Progenitor cell of endocrine pancreas (in vitro differentiated cells): ENCODE results near the gene CNTNAP2. TPM values are rescaled to one million over a fixed set of nuclear protein-coding genes. Genes with fewer than 3 reads are reported as not detected.

ENCODE experiments used
- DNase-seq: peaks from one replicate; pipeline ENCODE4 v3.0.0; 2021; ENCODE audit warnings: low spot score; ENCODE audit not compliant: unreplicated experiment
- H3K27ac Mint-ChIP-seq: 2 replicates; pipeline ENCODE4 v1.8.0; 2021; ENCODE audit warnings: mild to moderate bottlenecking, moderate library complexity, mixed read lengths
- H3K27me3 Mint-ChIP-seq: 2 replicates; pipeline ENCODE4 v1.8.0; 2021; ENCODE audit warnings: mixed read lengths
- H3K36me3 Mint-ChIP-seq: 2 replicates; pipeline ENCODE4 v1.8.0; 2022; ENCODE audit warnings: mixed read lengths; ENCODE audit not compliant: insufficient read depth
- H3K4me1 Mint-ChIP-seq: 2 replicates; pipeline ENCODE4 v1.8.0; 2021; ENCODE audit warnings: low read depth, mixed read lengths
- H3K4me3 Mint-ChIP-seq: 2 replicates; pipeline ENCODE4 v1.8.0; 2021; ENCODE audit warnings: low read depth, mild to moderate bottlenecking, moderate library complexity, mixed read lengths
- H3K9me3 Mint-ChIP-seq: 2 replicates; pipeline ENCODE4 v1.8.0; 2021; ENCODE audit warnings: low read depth, mixed read lengths
- total RNA-seq: library from RNA; stranded (reverse); gene quantifications from 2 replicates; pipeline ENCODE4 v1.2.1, GENCODE V29; 2021
- TF ChIP-seq, protein P1 (sequence below): fragments of 200-600 bp; sonication (generic); IDR thresholded peaks from one replicate; pipeline ENCODE4 v1.5.0; 2021; ENCODE audit warnings: antibody characterized with exemption, mild to moderate bottlenecking; ENCODE audit not compliant: unreplicated experiment

The CNTNAP2 gene
- total RNA-seq, 1 donor from 2014 or later, result 6.5 TPM

DNA sequence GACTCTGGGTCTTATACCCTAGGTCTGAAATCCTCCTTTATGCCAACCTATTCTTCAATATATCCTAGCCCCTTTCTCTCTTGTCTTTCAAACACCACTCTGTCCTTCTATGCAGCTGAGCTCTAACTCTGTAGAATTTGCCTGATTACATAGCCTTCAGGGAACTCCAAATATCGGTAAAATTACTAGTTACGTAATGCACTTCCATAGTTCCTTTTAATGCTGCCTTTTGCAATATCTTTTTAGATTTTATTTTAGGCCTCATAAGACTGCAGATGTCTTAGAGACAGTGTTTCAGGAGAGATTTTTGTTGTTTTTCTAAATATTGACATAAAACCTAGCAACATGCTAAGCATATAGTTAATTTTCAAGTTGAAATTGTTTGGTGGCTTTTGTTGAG is 924.8 kb downstream of the CNTNAP2 start:
- Mint-ChIP-seq H3K27ac (no peak overlapping the region), H3K9me3 (peaks cover 3% of the 10 kb centered on the region), H3K4me3 (no peak overlapping the region)

DNA sequence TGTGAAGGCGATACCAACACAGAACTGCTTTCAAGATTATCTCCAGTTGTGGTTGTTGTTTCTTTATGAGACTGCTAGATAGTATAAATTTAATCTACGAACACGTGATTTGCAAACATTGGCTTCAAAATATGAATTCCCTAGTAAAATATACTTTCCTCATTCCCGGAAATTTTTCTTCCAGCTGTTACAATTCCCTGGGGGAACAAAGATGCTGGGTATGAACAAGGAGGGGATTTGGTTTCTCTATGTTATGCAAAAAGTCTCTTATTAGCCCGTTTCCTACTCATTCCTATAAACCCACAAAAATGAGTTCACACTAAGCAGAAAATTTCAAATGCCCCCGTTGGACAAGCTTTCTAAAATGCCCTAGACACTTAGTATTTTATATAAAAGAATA is 928.3 kb downstream of the CNTNAP2 start:
- Mint-ChIP-seq H3K4me3 (no peak overlapping the region), H3K4me1 (no peaks in the 10 kb centered on the region), H3K27ac (no peak overlapping the region), H3K27me3 (no peaks in the 10 kb centered on the region), H3K9me3 (no peaks in the 10 kb centered on the region), H3K36me3 (no peaks in the 10 kb centered on the region)
- TF ChIP-seq, protein P1, sequence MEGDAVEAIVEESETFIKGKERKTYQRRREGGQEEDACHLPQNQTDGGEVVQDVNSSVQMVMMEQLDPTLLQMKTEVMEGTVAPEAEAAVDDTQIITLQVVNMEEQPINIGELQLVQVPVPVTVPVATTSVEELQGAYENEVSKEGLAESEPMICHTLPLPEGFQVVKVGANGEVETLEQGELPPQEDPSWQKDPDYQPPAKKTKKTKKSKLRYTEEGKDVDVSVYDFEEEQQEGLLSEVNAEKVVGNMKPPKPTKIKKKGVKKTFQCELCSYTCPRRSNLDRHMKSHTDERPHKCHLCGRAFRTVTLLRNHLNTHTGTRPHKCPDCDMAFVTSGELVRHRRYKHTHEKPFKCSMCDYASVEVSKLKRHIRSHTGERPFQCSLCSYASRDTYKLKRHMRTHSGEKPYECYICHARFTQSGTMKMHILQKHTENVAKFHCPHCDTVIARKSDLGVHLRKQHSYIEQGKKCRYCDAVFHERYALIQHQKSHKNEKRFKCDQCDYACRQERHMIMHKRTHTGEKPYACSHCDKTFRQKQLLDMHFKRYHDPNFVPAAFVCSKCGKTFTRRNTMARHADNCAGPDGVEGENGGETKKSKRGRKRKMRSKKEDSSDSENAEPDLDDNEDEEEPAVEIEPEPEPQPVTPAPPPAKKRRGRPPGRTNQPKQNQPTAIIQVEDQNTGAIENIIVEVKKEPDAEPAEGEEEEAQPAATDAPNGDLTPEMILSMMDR, result no peak
- DNase-seq, result no peak

More for the DNA sequence above, 924.8 kb downstream of the CNTNAP2 start:
- no peaks in the 10 kb centered on the region for H3K27me3 Mint-ChIP-seq
- no peak for DNase-seq
- H3K36me3 Mint-ChIP-seq, result no peaks in the 10 kb centered on the region
- no peaks in the 10 kb centered on the region for H3K4me1 Mint-ChIP-seq
- TF ChIP-seq, protein P1, result no peak

DNA sequence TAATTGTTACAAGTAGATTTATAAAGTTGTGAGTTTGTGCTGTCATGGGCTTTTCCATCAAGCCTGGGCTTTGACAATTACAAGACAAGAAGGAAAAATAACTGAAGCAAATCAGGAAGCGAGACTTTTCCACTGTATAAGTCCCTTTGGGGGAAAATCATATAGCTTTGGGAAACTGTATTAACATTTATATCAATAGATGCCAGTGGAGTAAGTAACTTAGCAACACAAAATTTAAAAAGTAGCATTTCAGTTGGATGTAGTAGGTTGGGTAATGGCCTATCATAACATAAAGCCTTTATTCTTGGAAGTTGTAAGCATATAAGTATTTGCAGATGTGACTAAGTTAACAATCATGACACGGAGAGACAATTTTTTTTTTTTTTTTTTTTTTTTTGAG is 931.1 kb downstream of the CNTNAP2 start:
- H3K27ac Mint-ChIP-seq, result no peak overlapping the region
- TF ChIP-seq, protein P1, result no peak
- DNase-seq, result no peak
- H3K36me3 Mint-ChIP-seq, result no peaks in the 10 kb centered on the region
- no peak overlapping the region for H3K4me3 Mint-ChIP-seq
- H3K4me1 Mint-ChIP-seq, result no peaks in the 10 kb centered on the region
- H3K9me3 Mint-ChIP-seq, result no peaks in the 10 kb centered on the region
- H3K27me3 Mint-ChIP-seq, result no peaks in the 10 kb centered on the region

DNA sequence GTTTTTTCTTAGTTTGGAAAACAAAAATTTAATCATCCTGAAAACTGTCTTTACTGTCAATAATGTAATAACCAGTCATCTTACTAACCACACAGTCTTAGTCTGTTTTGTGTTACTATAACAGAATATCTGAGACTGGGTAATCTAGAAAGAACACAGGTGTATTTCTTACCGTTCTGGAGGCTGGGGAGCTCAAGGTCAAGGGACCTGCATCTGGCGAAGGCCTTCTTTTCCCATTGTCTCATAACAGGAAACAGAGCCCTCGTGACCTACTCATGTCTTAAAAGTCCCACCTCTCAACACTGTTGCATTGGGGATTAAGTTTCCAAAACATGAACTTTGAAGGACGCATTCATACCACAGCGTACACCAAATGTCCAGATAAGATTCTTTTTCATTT is 932.3 kb downstream of the CNTNAP2 start:
- Mint-ChIP-seq H3K36me3 (no peaks in the 10 kb centered on the region), H3K4me1 (no peaks in the 10 kb centered on the region), H3K27me3 (no peaks in the 10 kb centered on the region), H3K27ac (no peak overlapping the region), H3K9me3 (no peaks in the 10 kb centered on the region), H3K4me3 (no peak overlapping the region)
- DNase-seq, result no peak
- TF ChIP-seq, protein P1, result no peak

DNA sequence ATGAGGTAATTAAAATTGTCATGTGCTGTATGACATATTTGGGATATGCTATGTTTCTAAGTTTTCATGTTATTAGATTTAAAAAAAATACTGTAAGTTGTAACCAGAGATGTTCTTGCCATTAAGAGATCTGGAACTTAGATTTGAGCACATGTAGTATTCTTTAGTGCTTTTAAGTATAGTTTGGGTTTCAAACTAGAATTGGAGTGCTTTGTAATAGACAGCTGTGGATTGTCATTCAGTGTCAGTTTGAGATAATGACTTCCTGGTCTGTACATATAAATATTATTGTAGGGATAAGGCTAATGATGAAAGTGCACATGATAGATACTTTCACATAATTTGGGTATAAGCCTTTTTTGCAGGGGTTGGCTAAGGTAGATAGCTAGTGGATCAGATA is 936.2 kb downstream of the CNTNAP2 start:
- DNase-seq, result no peak
- H3K9me3 Mint-ChIP-seq, result no peaks in the 10 kb centered on the region
- H3K4me1 Mint-ChIP-seq, result no peaks in the 10 kb centered on the region
- no peak overlapping the region for H3K4me3 Mint-ChIP-seq
- no peak overlapping the region for H3K27ac Mint-ChIP-seq
- TF ChIP-seq, protein P1, result no peak
- H3K36me3 Mint-ChIP-seq, result no peaks in the 10 kb centered on the region
- H3K27me3 Mint-ChIP-seq, result no peaks in the 10 kb centered on the region
